Left renal cortex interstitium (tissue), 4 donors: ENCODE data around the gene SERAC1. TPM values are rescaled to one million over a fixed set of nuclear protein-coding genes. Genes with fewer than 3 reads are reported as not detected.

Experiments used
- DNase-seq, 4 donors: peaks; one replicate each; pipeline ENCODE4 v3.0.0-alpha.2; 2013; ENCODE audit warnings: low read depth in 4 of 4, low spot score in 2 of 4, missing footprints in 1 of 4
- polyA plus RNA-seq, 4 donors: library from polyadenylated mRNA; unstranded; fragments of 120-200 nt; gene quantifications; one replicate each; pipeline ENCODE4 v1.2.1, GENCODE V29; 2013; ENCODE audit not compliant: insufficient read length in 4 of 4

SERAC1 gene
- polyA plus RNA-seq, 4 donors: 12.5 to 15.7 (median 13.8) TPM

DNA sequence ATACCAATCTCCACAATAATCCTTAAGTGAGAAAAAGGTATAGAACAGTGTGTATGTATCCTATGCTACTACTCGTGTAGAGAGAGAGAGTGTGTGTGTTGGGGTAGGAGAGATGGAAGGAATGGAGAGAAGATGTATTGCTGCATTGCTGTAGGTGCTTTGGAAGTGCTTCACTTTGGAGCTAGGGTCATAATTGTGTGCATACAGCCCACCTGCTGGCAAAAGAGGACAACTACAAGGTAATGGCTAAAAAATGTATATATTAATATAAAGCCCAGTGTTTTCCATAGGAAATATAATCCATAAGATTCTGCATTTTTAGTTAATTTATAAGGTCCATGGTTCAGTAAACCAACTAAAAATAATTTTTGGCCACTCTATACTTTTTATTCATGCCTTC, 36.1 kb downstream of the SERAC1 start:
- DNase-seq: peak in 2 of 4 donors; percentile 1 to 2

DNA sequence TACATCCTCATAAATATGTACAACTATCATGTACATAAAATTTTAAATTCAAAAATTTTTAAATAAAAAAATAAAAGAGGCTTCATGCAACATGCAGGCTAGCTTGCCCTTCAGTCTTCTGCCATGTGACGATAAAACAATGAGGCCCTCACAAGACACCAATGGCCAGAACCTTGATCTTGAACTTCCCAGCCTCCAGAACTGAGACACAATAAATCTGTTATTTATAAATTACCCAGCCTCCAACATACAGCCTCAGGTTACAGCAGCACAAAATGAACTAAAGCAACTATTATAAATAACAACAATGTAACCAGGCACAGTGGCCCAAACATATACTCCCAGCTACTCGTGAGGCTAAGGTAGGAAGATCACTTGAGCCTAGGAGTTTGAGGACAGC, 42.8 kb downstream of the SERAC1 start:
- no peak for DNase-seq

- no peak for DNase-seq
Observed at GRCh38 chr6:158124288-158124687, 43.8 kb downstream of the SERAC1 start.

- no peak for DNase-seq
Observed at GRCh38 chr6:158122048-158122447, 46.0 kb downstream of the SERAC1 start.

- DNase-seq: no peak
Observed at GRCh38 chr6:158121335-158121734, 46.7 kb downstream of the SERAC1 start.

DNA sequence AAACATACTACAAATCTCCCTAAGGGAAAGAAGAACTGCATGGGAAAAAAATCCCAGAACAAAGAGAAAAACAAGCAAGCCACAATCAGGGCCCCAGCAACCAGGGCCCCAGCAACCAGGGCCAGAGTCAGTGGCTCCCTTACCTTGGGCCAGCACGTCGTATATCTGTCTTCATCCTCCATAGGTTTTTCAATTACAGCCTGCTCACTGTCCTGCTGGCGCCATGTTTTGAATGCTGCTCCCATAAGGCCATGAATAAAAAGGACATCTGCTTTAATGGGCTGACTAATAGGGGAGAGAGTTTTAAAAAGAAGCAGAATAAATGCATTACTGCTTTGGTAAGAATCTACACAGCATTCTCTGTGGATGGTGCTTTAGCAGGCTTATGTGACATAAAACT, 49.2 kb downstream of the SERAC1 start:
- no peak for DNase-seq

DNA sequence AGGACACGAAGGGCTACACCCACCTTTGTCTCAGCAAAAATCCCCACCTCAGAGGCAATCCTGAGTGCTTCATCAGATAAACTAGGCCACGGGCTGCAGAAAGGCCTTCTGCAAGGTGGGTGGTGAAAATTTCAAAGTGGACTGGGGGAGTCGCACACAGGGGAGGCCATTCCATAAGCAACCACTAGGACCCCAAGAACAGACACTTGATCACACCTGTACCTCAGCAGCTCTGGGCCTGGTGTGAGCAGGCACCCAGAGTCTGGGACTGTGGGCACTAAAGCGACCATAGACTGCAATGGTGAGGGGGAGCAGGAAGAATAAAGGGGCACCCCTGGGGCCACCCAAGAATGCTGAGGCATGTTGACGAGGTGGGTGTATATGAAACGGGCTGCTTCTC, 52.6 kb downstream of the SERAC1 start:
- DNase-seq: no peak

DNA sequence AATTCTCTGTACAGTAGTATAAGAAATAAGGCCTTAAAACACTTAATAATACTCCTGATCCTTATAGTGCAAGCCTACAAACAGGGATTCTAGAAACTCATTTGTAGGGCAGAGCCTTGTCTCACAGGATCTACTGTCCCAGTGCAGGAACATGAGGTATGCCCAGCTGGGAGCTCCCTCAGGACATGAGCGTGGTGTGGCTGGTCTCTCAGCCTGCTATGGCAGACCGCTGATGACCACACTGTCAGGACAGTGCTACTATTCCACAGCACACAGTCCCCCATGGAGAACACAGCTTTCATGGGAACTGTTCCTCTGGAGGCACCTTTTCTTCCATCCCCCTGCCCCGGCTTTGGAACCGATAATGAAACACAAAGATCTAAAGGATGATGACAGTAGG, 53.0 kb downstream of the SERAC1 start:
- DNase-seq: no peak

- DNase-seq: no peak
Observed at GRCh38 chr6:158113802-158114201, 54.3 kb downstream of the SERAC1 start.

DNA sequence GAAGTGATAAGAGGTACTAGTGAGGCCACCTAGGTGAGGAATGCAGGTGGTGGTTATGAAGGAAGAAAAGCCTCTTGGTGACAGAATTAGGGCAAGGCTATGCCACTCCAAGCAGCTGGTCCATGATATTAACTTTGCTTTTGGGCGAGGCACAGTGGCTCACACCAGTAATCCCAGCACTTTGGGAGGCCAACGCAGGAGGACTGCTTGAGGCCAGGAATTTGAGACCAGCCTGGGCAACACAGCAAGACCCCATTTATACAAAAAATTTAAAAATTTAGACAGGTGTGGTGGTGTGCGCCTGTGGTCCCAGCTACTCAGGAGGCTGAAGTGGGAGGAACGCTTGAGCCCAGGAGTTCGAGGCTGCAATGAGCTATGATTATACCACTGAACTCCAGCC, 56.1 kb downstream of the SERAC1 start:
- DNase-seq: no peak

DNA sequence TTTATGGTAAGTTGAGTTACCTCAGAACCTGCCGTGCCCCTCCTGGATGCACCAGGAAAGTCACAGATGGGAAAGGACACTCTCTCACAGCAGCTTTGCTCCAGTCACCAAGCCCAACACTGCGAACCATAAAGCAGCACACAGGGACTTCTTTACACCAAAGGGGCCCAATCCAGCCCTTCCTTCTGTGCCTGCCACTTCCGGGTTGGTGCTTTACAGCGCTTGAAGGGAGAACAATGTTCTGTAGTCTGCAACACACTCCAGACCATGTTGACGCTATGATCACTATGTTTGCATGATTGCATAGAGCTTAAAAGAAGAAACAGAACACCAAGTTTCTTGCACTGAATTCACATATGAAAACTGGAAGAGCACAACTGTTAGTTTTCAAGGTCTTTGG, 57.1 kb downstream of the SERAC1 start:
- DNase-seq: no peak

DNA sequence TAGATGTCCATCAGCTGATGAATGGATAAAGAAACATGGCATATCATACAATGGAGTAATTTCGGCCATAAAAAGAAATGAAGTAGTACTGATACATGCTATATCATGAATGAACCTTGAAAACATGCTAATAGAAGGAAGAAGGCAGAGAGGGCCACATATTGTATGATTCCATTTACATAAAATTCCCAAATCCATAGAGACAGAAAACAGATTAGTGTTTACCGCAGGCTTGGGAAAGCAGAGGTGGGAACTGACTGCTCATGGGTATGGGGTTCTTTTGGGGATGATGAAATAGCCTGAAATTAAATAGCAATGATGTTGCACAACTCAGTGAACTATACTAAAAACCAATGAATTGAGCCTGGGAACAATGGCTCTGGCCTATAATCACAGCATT, 58.3 kb downstream of the SERAC1 start:
- DNase-seq: no peak

DNA sequence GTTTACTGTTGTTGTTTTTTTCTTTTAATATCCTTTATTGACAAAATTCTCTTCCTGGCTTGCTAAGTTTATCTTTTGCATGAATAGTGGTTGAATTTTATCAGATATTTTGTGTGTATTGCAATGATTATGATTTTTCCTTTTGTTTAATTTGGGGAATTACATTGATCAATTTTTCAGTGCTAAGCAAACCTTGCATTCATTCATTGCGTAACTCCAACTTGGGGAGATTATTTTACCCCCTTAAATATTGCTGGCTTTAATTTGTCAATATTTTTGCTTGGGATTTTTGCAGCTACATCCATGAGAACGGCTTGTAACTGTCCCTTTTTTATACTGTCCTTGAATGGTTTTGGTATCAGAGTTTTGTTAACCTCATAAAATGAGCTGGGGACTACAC, 63.4 kb downstream of the SERAC1 start:
- no peak for DNase-seq

DNA sequence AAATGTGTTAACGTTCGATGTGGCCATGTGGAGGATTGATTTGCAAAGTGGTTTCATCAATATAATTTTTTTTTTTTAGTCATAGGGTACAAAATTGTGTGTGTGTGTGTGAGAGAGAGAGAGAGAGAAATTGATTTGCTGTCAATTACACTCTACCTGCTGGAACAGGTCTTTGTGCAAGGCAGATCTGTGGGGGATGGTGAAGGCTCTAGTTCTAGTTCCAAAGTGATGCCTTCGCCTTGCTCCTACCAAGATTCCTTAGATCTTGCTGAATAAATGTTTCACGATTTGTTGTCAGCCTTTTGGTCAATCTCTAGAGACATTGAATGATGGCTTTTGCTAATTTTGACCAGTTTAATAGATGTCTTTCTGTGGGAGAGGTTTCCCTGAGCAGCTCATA, 64.8 kb downstream of the SERAC1 start:
- DNase-seq: no peak

GRCh38 chr6:158095671-158096070, 72.4 kb downstream of the SERAC1 start:
- DNase-seq: no peak

DNA sequence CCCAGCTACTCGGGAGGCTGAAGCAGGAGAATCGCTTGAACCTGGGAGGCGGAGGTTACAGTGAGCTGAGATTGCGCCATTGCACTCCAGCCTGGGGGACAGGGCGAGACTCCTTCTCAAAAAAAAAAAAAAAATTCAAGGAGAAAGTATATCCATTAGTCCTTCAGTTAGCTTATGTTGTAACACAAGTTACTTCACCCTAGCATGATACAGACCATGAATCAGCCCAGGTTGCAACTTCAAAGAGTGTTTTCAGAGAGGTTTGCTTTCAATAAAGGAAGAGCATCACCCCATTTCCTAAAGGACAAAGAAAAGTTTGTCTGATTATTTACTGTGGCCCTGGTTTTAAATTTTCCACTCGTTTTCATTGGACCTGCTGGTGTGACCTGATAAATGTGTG, 73.0 kb downstream of the SERAC1 start:
- no peak for DNase-seq

DNA sequence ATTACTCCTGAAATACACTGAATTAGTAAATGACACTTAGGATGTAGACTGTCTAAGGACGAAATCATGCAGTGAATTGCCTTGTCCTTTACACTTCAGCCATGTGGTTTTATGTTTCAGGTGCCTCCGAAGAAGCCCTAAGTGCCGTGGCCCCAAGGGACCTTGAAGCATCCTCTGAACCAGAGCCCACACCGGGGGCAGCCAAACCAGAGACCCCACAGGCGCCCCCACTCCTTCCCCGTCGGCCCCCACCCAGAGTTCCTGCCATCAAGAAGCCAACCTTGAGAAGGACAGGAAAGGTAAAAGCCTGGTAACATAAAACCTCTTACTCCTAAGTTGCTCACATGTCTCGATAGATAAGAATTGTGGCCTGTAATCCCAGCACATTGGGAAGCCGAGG, 75.3 kb downstream of the SERAC1 start:
- no peak for DNase-seq

- no peak for DNase-seq
Observed at GRCh38 chr6:158087224-158087867, 80.7 kb downstream of the SERAC1 start.

- DNase-seq: peak in 2 of 4 donors; percentile 15 to 39
Observed at GRCh38 chr6:158086504-158087223, 81.4 kb downstream of the SERAC1 start.

DNA sequence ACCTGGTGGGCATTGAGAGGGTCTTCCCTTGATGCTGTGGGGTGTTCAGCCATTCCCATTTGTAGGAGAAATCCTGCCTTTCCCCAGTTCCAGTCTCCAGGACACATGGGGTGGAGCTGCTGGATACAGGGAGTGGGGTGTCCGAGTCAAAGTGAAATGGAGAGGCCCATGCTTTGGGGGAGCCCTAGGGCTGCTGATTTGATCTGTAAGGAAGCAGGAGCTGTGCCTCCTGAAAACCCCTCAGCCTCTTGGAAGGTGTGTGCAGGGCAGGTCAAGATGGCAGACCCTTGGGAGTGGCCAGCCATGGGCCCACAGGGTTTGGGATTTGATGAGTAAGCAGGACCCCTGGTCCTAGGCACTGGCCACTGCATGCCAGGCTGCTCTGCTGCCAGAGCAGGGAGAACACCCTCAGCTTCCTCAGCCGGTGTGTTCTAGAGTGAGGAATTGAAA, 82.0 kb downstream of the SERAC1 start:
- no peak for DNase-seq

DNA sequence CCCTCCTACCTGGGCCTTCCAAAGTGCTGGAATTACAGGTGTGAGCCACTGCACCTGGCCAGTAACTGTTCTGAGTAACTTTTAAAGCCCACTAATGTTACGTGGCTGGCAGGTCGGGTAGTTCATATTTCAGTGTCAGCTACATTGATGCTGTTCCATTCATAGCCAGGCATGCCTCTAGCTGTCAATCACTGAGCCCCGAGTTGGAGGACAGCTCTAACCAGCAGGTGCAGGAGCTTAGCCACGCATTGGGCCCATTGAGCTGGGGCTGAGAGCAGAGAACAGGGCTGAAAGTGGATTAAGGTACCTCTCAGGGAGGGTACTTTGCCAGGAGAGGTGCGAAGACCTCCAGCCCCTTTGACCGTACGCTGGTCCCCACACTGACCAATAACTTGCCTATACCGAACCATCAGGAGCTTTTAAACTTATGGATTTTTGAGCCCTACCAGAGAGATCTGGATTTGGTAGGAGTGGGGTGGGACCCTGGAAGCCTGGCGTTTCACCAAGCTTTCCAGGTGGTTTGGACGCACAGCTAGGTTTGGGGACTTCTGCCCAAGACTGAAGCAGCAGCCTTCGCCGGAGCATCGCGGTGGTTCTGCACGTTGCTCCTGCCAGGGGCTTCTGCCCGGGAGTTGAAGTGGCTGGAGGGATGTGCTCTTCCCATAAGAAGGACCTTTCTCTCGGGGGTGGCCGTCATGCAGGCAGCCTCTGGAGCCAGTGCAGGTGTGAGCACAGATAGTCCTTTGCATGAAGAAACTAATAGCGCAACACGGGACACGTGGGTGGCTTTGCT, 82.6 kb downstream of the SERAC1 start:
- no peak for DNase-seq
